ENCODE results near the gene FAM174C. TPM values are rescaled to one million over a fixed set of nuclear protein-coding genes. Genes with fewer than 3 reads are reported as not detected.

The FAM174C gene
- polyA plus RNA-seq, 1 of the 3 experiments (the other 2 are of a cell fraction) = 78.0 TPM

DNA sequence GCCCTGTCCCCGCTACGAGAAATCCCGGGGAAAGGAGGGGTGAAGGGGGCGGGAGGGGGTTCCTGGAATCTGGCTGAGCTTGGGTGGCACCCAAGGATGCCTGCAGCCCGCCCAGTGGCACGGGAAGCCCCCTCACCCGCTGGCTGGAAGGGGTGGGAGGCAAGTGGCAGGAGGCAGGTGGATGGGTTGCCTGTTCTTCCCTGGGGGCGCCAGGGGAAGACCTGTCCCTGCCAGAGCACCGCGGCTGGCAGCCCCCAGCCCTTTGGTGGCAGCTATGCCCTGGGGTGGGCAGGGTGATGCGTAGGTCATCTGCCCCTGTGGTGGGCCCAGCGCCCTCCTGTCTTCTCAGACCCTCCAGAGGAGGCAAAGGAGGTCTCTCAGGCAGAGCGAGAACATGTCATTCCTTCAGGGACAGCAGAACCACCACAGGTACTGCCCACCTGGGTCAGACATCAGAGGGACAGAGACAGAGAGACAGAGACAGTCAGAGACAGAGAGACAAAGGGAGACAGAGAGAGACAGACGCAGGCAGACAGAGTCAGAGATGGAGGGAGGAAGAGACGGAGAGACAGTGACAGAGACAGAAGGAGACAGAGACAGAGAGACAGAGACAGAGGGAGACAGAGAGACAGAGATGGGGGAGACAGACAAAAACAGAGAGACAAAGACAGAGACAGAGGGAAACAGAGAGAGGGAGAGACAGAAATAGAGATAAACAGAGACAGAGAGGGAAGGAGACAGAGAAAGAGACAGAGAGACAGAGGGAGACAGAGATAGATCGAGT lies 47.1 kb downstream of the FAM174C start:
- H3K9ac ChIP-seq = no peak overlapping the region
- no peaks in the 10 kb centered on the region for H3K9me2 ChIP-seq
- no peak overlapping the region for H3K4me2 ChIP-seq
- no peaks in the 10 kb centered on the region for H3K27me3 ChIP-seq (ENCODE audit: insufficient read depth)
- WGBS (ENCODE audit: low lambda C conversion rate) = 85% methylated on average over 10 of the region's 16 CpGs
- no peak overlapping the region for H3K4me3 ChIP-seq (ENCODE audit: low read depth in 2 of 2, low read length in 1 of 2)
- ChIA-PET POLR2A (no interaction called here), CTCF (no interaction called here)
- no peak for DNase-seq
- no peak overlapping the region for H3K27ac ChIP-seq (ENCODE audit: low read depth in 2 of 2, low read length in 1 of 2)
- H3F3A ChIP-seq (replicated peaks; ENCODE audit: insufficient read depth) = peaks cover 3% of the 10 kb centered on the region
- no peak overlapping the region for H2AFZ ChIP-seq (ENCODE audit: low read depth)
- no peaks in the 10 kb centered on the region for H4K20me1 ChIP-seq (ENCODE audit: insufficient read depth)
- no peaks in the 10 kb centered on the region; a peak in 1 of 4 replicates for H3K4me1 ChIP-seq (ENCODE audit: control insufficient read depth in 1 of 2, insufficient read depth in 2 of 2, low read depth in 1 of 2, low read length in 1 of 2)
- H3K79me2 ChIP-seq (ENCODE audit: insufficient read depth) = no peaks in the 10 kb centered on the region
- H3K9me3 ChIP-seq = no peaks in the 10 kb centered on the region
- no peaks in the 10 kb centered on the region for H3K36me3 ChIP-seq (replicated peaks in 1 of 2; ENCODE audit: control insufficient read depth in 1 of 2, insufficient read depth in 2 of 2, low read length in 1 of 2)
- TF ChIP-seq, protein P1, sequence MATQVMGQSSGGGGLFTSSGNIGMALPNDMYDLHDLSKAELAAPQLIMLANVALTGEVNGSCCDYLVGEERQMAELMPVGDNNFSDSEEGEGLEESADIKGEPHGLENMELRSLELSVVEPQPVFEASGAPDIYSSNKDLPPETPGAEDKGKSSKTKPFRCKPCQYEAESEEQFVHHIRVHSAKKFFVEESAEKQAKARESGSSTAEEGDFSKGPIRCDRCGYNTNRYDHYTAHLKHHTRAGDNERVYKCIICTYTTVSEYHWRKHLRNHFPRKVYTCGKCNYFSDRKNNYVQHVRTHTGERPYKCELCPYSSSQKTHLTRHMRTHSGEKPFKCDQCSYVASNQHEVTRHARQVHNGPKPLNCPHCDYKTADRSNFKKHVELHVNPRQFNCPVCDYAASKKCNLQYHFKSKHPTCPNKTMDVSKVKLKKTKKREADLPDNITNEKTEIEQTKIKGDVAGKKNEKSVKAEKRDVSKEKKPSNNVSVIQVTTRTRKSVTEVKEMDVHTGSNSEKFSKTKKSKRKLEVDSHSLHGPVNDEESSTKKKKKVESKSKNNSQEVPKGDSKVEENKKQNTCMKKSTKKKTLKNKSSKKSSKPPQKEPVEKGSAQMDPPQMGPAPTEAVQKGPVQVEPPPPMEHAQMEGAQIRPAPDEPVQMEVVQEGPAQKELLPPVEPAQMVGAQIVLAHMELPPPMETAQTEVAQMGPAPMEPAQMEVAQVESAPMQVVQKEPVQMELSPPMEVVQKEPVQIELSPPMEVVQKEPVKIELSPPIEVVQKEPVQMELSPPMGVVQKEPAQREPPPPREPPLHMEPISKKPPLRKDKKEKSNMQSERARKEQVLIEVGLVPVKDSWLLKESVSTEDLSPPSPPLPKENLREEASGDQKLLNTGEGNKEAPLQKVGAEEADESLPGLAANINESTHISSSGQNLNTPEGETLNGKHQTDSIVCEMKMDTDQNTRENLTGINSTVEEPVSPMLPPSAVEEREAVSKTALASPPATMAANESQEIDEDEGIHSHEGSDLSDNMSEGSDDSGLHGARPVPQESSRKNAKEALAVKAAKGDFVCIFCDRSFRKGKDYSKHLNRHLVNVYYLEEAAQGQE (IDR thresholded peaks at IDR 0.05; ENCODE audit: low read depth, low read length) = no peak

GRCh38 chr19:1324249-1324805 lies 49.0 kb downstream of the FAM174C start:
- ChIA-PET CTCF (interaction anchor here (1.3 to 1.5 kb wide), 2 partner anchors 9 to 36 kb away, joined by 3 to 17 read pairs; no protein-coding TSS in a partner anchor), POLR2A (no interaction called here)
- no peak overlapping the region for H3K27ac ChIP-seq (ENCODE audit: low read depth in 2 of 2, low read length in 1 of 2)
- no peaks in the 10 kb centered on the region for H4K20me1 ChIP-seq (ENCODE audit: insufficient read depth)
- no peak overlapping the region for H3K4me2 ChIP-seq
- H3K9me2 ChIP-seq = no peaks in the 10 kb centered on the region
- H3K27me3 ChIP-seq (ENCODE audit: insufficient read depth) = no peaks in the 10 kb centered on the region
- no peaks in the 10 kb centered on the region for H3K36me3 ChIP-seq (replicated peaks in 1 of 2; ENCODE audit: control insufficient read depth in 1 of 2, insufficient read depth in 2 of 2, low read length in 1 of 2)
- DNase-seq = no peak
- H3K79me2 ChIP-seq (ENCODE audit: insufficient read depth) = no peaks in the 10 kb centered on the region
- 91% methylated on average over 11 of the region's 12 CpGs for WGBS (ENCODE audit: low lambda C conversion rate)
- no peak overlapping the region for H3K9ac ChIP-seq
- no peaks in the 10 kb centered on the region for H3K9me3 ChIP-seq
- H3K4me3 ChIP-seq (ENCODE audit: low read depth in 2 of 2, low read length in 1 of 2) = no peak overlapping the region
- no peak for TF ChIP-seq TCF12 (IDR thresholded peaks at IDR 0.05)
- H2AFZ ChIP-seq (ENCODE audit: low read depth) = no peak overlapping the region
- no peaks in the 10 kb centered on the region; a peak in 1 of 4 replicates for H3K4me1 ChIP-seq (ENCODE audit: control insufficient read depth in 1 of 2, insufficient read depth in 2 of 2, low read depth in 1 of 2, low read length in 1 of 2)
- H3F3A ChIP-seq (replicated peaks; ENCODE audit: insufficient read depth) = peaks cover 3% of the 10 kb centered on the region

- WGBS (ENCODE audit: low lambda C conversion rate) = 23% methylated on average over 44 of the region's 66 CpGs
- H2AFZ ChIP-seq (ENCODE audit: low read depth) = peak overlapping the region; percentile 84; the same call in 1 of the 2 replicates
- ChIA-PET CTCF (interaction anchor here (1.3 to 1.5 kb wide), 3 partner anchors 9 to 36 kb away, joined by 3 to 17 read pairs (median 3); no protein-coding TSS in a partner anchor), POLR2A (no interaction called here)
- DNase-seq = peak; percentile 84
- no peaks in the 10 kb centered on the region for H3K9me3 ChIP-seq
- TF ChIP-seq NRF1 (IDR thresholded peaks at IDR 0.05; ENCODE audit: low read depth, low read length) = peak; percentile 48; the same call in 1 of the 2 replicates
- no peak for TF ChIP-seq GATA2 (CRISPR knock-in tag; IDR thresholded peaks at IDR 0.05)
- TF ChIP-seq MAX (IDR thresholded peaks at IDR 0.05; ENCODE audit: low read depth) = peak; percentile 65; the same call in 1 of the 2 replicates
- TF ChIP-seq RCOR1 (IDR thresholded peaks at IDR 0.05; ENCODE audit: low read length) = no peak
- no peak overlapping the region for H3K27ac ChIP-seq (ENCODE audit: low read depth in 2 of 2, low read length in 1 of 2)
- H3K36me3 ChIP-seq (replicated peaks in 1 of 2; ENCODE audit: control insufficient read depth in 1 of 2, insufficient read depth in 2 of 2, low read length in 1 of 2) = no peaks in the 10 kb centered on the region
- no peaks in the 10 kb centered on the region for H4K20me1 ChIP-seq (ENCODE audit: insufficient read depth)
- no peaks in the 10 kb centered on the region for H3K27me3 ChIP-seq (ENCODE audit: insufficient read depth)
- peaks cover 3% of the 10 kb centered on the region for H3F3A ChIP-seq (replicated peaks; ENCODE audit: insufficient read depth)
- no peaks in the 10 kb centered on the region; a peak in 1 of 4 replicates for H3K4me1 ChIP-seq (ENCODE audit: control insufficient read depth in 1 of 2, insufficient read depth in 2 of 2, low read depth in 1 of 2, low read length in 1 of 2)
- peak overlapping the region; percentile 63; the same call in 1 of the 2 replicates for H3K4me2 ChIP-seq
- 0 out of 2 replicates have a peak overlapping the region, but pooled peaks have one; percentile 28 for H3K9ac ChIP-seq
- no peaks in the 10 kb centered on the region for H3K9me2 ChIP-seq
- H3K4me3 ChIP-seq (ENCODE audit: low read depth in 2 of 2, low read length in 1 of 2) = peak overlapping the region in 1 of 2 experiments; percentile 29; a peak in 3 of 4 replicates
- no peaks in the 10 kb centered on the region for H3K79me2 ChIP-seq (ENCODE audit: insufficient read depth)
Observed at GRCh38 chr19:1324806-1325567, 49.7 kb downstream of the FAM174C start.

Data from SK-N-SH (cell line).